GM12878 (cell line): ENCODE results near the gene CATSPERZ. TPM values are rescaled to one million over a fixed set of nuclear protein-coding genes. Genes with fewer than 3 reads are reported as not detected.

Experiments
- ATAC-seq: fragments of 200-7000 bp; cut with Tn5 transposase; 3 replicates; pipeline ENCODE4 v1.9.1; 2020; ENCODE audit warnings: mild to moderate bottlenecking, moderate library complexity
- BruUV-seq: library from RNA; stranded (reverse); fragments of 400-500 nt; replicated peaks from 2 replicates; lab custom pipeline; 2021; lab: Mats Ljungman, UMichigan
- CTCF ChIA-PET: fragments of 300-600 bp; sonication (Branson Sonifier 250); formaldehyde crosslinking; extraction: SDS; loops from one replicate; lab custom pipeline; 2021; ENCODE audit warnings: inconsistent platforms; lab: Yijun Ruan, JAX
- POLR2A ChIA-PET: fragments of 350-600 bp; formaldehyde crosslinking; extraction: SDS; loops from one replicate; lab custom pipeline; 2021; ENCODE audit warnings: inconsistent platforms; lab: Charles Lee
- RAD21 ChIA-PET: fragments of 300-600 bp; sonication (Branson Sonifier 250); formaldehyde crosslinking; loops from one replicate; lab custom pipeline; 2023; ENCODE audit warnings: antibody characterized with exemption; ENCODE audit not compliant: unreplicated experiment; lab: Charles Lee
- SMC1A ChIA-PET: fragments of 300-600 bp; sonication (Branson Sonifier 250); formaldehyde crosslinking; loops from one replicate; lab custom pipeline; 2023; ENCODE audit not compliant: unreplicated experiment, uncharacterized antibody; lab: Charles Lee
- DNase-seq: peaks from one replicate; pipeline ENCODE4 v3.0.0-alpha.2; 2011; ENCODE audit warnings: low read depth, low spot score
- FAIRE-seq: peaks from 3 replicates; lab custom pipeline; 2011; peaks lifted over from hg19 to GRCh38; lab: Jason Lieb, UNC
- H2AFZ ChIP-seq: 2 replicates; pipeline ENCODE4 v1.6.0; 2011; ENCODE audit warnings: low read depth, low read length, control low read depth; ENCODE audit not compliant: control insufficient read depth
- H3K27ac ChIP-seq: 2 replicates; pipeline ENCODE4 v1.5.1; 2011; ENCODE audit warnings: control low read depth; ENCODE audit not compliant: control insufficient read depth, insufficient read depth
- H3K27me3 ChIP-seq, 2 experiments: replicated peaks in 1 of 2; 2 replicates each; pipeline versions ENCODE4 v1.6.0 to v1.6.1; 2011; ENCODE audit warnings: low read length in 1 of 2; ENCODE audit not compliant: control insufficient read depth in 2 of 2, insufficient read depth in 2 of 2
- H3K36me3 ChIP-seq, 2 experiments: 2 replicates each; pipeline ENCODE4 v1.5.1; 2011; ENCODE audit warnings: low read length in 1 of 2; ENCODE audit not compliant: control insufficient read depth in 2 of 2, insufficient read depth in 2 of 2
- H3K4me1 ChIP-seq: 2 replicates; pipeline ENCODE4 v1.6.1; 2011; ENCODE audit warnings: mild to moderate bottlenecking, low read length, moderate library complexity, mixed read lengths; ENCODE audit not compliant: control insufficient read depth, insufficient read depth
- H3K4me2 ChIP-seq: 2 replicates; pipeline ENCODE4 v1.6.0; 2011; ENCODE audit warnings: control low read depth; ENCODE audit not compliant: control insufficient read depth, insufficient read depth
- H3K4me3 ChIP-seq: fragments of 200-600 bp; sonication (generic); 2 replicates; pipeline ENCODE4 v1.5.1; 2016
- H3K79me2 ChIP-seq: 2 replicates; pipeline ENCODE4 v1.6.0; 2011; ENCODE audit warnings: low read length; ENCODE audit not compliant: control insufficient read depth, insufficient read depth
- H3K9ac ChIP-seq: 2 replicates; pipeline ENCODE4 v1.8.0; 2011; ENCODE audit warnings: low read length, control low read depth, mixed read lengths; ENCODE audit not compliant: control insufficient read depth, insufficient read depth
- H3K9me3 ChIP-seq: replicated peaks from 3 replicates; pipeline ENCODE4 v1.5.1; 2011; ENCODE audit warnings: mild to moderate bottlenecking, low read length; ENCODE audit not compliant: control insufficient read depth, insufficient read depth
- H4K20me1 ChIP-seq: 2 replicates; pipeline ENCODE4 v1.6.0; 2011; ENCODE audit not compliant: control insufficient read depth, insufficient read depth
- CEBPB ChIP-seq, 2 experiments: fragments of 150-350 bp in 1 of 2; IDR thresholded peaks; 2 replicates each; pipeline ENCODE4 v1.6.1; 2012 to 2014; ENCODE audit warnings: low read depth in 2 of 2, low read length in 2 of 2, borderline replicate concordance in 1 of 2, inconsistent platforms in 1 of 2
- CHD1 ChIP-seq: IDR thresholded peaks from 2 replicates; pipeline ENCODE4 v1.6.1; 2012; ENCODE audit warnings: low read depth, low read length, improper control_type of control experiment
- CREB1 ChIP-seq: IDR thresholded peaks from 2 replicates; pipeline ENCODE4 v1.6.1; 2012; ENCODE audit warnings: low read depth, mild to moderate bottlenecking, inconsistent platforms
- MXI1 ChIP-seq: fragments of 150-350 bp; IDR thresholded peaks from 2 replicates; pipeline ENCODE4 v1.6.1; 2011; ENCODE audit warnings: low read depth, mild to moderate bottlenecking, inconsistent platforms, low read length, improper control_type of control experiment
- POU2F2 ChIP-seq: IDR thresholded peaks from 3 replicates; pipeline ENCODE4 v1.6.1; 2011; ENCODE audit warnings: low read depth, mild to moderate bottlenecking, low read length, borderline replicate concordance
- SMAD1 ChIP-seq: fragments of 450-650 bp; IDR thresholded peaks from 2 replicates; pipeline ENCODE4 v1.6.1; 2018; ENCODE audit warnings: mild to moderate bottlenecking, low read depth; ENCODE audit not compliant: partially characterized antibody
- SP1 ChIP-seq: IDR thresholded peaks from one replicate; pipeline ENCODE4 v1.6.1; 2011; ENCODE audit warnings: low read depth, low read length
- TAF1 ChIP-seq: IDR thresholded peaks from 2 replicates; pipeline ENCODE4 v1.6.1; 2011; ENCODE audit warnings: mild to moderate bottlenecking, low read depth, low read length, borderline replicate concordance
- YY1 ChIP-seq: IDR thresholded peaks from 2 replicates; pipeline ENCODE4 v1.6.1; 2011; ENCODE audit warnings: low read depth, mild to moderate bottlenecking, low read length
- ZNF207 ChIP-seq: fragments of 450-650 bp; IDR thresholded peaks from 2 replicates; pipeline ENCODE4 v1.6.1; 2014; ENCODE audit warnings: antibody characterized with exemption, mild to moderate bottlenecking, borderline replicate concordance
- ZNF217 ChIP-seq: fragments of 450-650 bp; IDR thresholded peaks from 2 replicates; pipeline ENCODE4 v1.6.1; 2017; ENCODE audit warnings: antibody characterized with exemption, mild to moderate bottlenecking
- ZNF622 ChIP-seq: fragments of 450-650 bp; IDR thresholded peaks from 2 replicates; pipeline ENCODE4 v1.6.1; 2017; ENCODE audit warnings: mild to moderate bottlenecking, inconsistent platforms
- WGBS: methylation state at CpG from one replicate; pipeline ENCODE4 v1.1.6; 2016; ENCODE audit warnings: low lambda C conversion rate; ENCODE audit not compliant: insufficient replicate concordance, insufficient coverage; ENCODE audit errors: missing lambda C conversion rate; 5-methylcytosine and 5-hydroxymethylcytosine counted together
- in situ Hi-C: fragments of 300-500 bp; cut with MboI; formaldehyde crosslinking; loops from 9 replicates; pipeline ENCODE4 v1.14.3; 2018; ENCODE audit warnings: mixed read lengths
- intact Hi-C: fragments of 100-400 bp; cut with micrococcal nuclease; formaldehyde crosslinking; loops from one replicate; pipeline ENCODE4 v1.14.2; 2022; ENCODE audit not compliant: unreplicated experiment
- polyA plus RNA-seq, 11 experiments: library from polyadenylated mRNA; depleted of rRNA in 4 of 11; unstranded in 6 of 11; stranded (reverse) in 5 of 11; fragments of >200 nt; fragmentation: Nextera tagmentation in 4 of 11; fragmentation: Illumina TruSeq in 1 of 11; extraction: Ambion mirVana in 4 of 11; extraction: Trizol in 1 of 11; gene quantifications; 1 replicate in 1 of 11; 2 replicates in 10 of 11; pipeline versions ENCODE4 v1.2.1 to v1.2.3, GENCODE V29; 2011 to 2016; ENCODE audit warnings: inconsistent platforms in 2 of 11, missing spikeins in 2 of 11, low read depth in 1 of 11
- total RNA-seq, 4 experiments: library from RNA; depleted of rRNA in 3 of 4; stranded (reverse); fragments of >200 nt in 3 of 4; fragmentation: Illumina TruSeq in 1 of 4; extraction: Trizol in 1 of 4; gene quantifications; 2 replicates each; pipeline versions ENCODE4 v1.2.1 to v1.2.3, GENCODE V29; 2013 to 2021
- TF ChIP-seq, protein P1 (sequence below): fragments of 450-650 bp; IDR thresholded peaks from 2 replicates; pipeline ENCODE4 v1.6.1; 2018; ENCODE audit warnings: mild to moderate bottlenecking, low read depth, moderate library complexity; ENCODE audit not compliant: partially characterized antibody
- TF ChIP-seq, protein P2 (sequence below): fragments of 450-650 bp; IDR thresholded peaks from 2 replicates; pipeline ENCODE4 v1.6.1; 2016; ENCODE audit warnings: mild to moderate bottlenecking
- TF ChIP-seq, protein P3 (sequence below): IDR thresholded peaks from 2 replicates; pipeline ENCODE4 v1.6.1; 2011; ENCODE audit warnings: borderline replicate concordance, low read depth, mild to moderate bottlenecking, moderate library complexity, low read length; ENCODE audit not compliant: insufficient read depth, poor library complexity, severe bottlenecking

Gene CATSPERZ
- total and polyA plus RNA-seq, 10 of the 15 experiments (the other 5 are each of a cell fraction or from before 2014, with no cell fraction given) = 0.12 to 0.31 TPM; not detected in 8

DNA sequence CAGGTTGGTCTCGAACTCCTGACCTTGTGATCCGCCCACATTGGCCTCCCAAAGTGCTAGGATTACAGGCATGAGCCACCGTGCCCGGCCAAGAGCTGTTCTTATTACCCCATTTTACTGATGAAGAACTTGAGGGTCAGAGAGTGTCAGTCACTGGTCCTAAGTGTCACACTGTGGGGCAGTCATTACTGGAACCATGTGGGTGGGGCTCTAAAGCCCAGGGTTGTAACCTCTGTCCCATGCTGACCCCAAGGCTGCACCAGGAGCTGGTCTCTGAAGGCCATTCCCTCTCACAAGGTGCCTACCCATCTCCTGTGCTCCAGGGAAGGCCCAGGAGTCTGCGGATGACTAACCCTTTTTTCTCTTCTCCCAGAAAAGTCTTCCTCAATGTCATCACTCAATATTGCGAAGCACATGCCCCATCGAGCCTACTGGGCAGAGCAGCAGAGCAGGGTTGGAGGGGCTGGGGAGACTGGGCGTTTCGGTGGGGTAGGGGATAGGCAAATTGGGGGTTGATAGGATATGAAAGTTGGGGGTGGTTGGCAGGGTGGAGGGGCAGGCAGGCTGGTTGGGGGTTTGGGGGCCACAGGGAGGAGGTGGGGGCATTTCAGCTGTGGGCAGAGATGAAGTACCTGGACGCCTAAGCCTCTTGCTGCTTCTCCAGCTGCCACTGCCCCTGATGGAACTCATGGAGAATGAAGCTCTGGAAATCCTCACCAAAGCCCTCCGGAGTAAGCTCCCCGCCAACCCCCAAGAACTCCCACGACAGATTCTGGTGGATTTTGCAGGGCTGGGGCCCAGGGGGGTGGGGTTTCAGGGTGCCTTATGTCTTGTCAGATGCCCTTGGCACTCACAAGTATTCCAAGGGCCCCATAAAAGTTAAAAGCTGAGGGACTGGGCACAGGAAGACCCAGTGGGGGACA lies 3.2 kb downstream of the CATSPERZ start:
- TF ChIP-seq SMAD1 (no peak), CEBPB (IDR thresholded peaks at IDR 0.05; ENCODE audit: borderline replicate concordance in 1 of 2, low read depth in 2 of 2, low read length in 2 of 2) (no peak), MXI1 (no peak), ZNF217 (no peak), ZNF622 (no peak), ZNF207 (no peak), POU2F2 (no peak), YY1 (no peak), SP1 (no peak), CHD1 (no peak), TAF1 (no peak), CREB1 (no peak)
- TF ChIP-seq, protein P1, sequence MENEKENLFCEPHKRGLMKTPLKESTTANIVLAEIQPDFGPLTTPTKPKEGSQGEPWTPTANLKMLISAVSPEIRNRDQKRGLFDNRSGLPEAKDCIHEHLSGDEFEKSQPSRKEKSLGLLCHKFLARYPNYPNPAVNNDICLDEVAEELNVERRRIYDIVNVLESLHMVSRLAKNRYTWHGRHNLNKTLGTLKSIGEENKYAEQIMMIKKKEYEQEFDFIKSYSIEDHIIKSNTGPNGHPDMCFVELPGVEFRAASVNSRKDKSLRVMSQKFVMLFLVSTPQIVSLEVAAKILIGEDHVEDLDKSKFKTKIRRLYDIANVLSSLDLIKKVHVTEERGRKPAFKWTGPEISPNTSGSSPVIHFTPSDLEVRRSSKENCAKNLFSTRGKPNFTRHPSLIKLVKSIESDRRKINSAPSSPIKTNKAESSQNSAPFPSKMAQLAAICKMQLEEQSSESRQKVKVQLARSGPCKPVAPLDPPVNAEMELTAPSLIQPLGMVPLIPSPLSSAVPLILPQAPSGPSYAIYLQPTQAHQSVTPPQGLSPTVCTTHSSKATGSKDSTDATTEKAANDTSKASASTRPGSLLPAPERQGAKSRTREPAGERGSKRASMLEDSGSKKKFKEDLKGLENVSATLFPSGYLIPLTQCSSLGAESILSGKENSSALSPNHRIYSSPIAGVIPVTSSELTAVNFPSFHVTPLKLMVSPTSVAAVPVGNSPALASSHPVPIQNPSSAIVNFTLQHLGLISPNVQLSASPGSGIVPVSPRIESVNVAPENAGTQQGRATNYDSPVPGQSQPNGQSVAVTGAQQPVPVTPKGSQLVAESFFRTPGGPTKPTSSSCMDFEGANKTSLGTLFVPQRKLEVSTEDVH = no peak
- TF ChIP-seq, protein P2, sequence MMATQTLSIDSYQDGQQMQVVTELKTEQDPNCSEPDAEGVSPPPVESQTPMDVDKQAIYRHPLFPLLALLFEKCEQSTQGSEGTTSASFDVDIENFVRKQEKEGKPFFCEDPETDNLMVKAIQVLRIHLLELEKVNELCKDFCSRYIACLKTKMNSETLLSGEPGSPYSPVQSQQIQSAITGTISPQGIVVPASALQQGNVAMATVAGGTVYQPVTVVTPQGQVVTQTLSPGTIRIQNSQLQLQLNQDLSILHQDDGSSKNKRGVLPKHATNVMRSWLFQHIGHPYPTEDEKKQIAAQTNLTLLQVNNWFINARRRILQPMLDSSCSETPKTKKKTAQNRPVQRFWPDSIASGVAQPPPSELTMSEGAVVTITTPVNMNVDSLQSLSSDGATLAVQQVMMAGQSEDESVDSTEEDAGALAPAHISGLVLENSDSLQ = no peak
- TF ChIP-seq, protein P3, sequence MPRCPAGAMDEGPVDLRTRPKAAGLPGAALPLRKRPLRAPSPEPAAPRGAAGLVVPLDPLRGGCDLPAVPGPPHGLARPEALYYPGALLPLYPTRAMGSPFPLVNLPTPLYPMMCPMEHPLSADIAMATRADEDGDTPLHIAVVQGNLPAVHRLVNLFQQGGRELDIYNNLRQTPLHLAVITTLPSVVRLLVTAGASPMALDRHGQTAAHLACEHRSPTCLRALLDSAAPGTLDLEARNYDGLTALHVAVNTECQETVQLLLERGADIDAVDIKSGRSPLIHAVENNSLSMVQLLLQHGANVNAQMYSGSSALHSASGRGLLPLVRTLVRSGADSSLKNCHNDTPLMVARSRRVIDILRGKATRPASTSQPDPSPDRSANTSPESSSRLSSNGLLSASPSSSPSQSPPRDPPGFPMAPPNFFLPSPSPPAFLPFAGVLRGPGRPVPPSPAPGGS = no peak
- RAD21 ChIA-PET = interaction anchor here (0.9 to 5.8 kb wide), 14 partner anchors 14 to 97 kb away, joined by 3 to 125 read pairs (median 6); partner anchors contain the start of genes FERMT3, FKBP2, GPR137 and NUDT22
- peak overlapping the region; percentile 90; the same call in 1 of the 2 replicates for H3K27ac ChIP-seq
- no peaks in the 10 kb centered on the region for H3K9me3 ChIP-seq
- peak overlapping the region; percentile 46 for H3K4me2 ChIP-seq
- no peak overlapping the region for H2AFZ ChIP-seq
- no peak for ATAC-seq
- POLR2A ChIA-PET = interaction anchor here (0.6 to 5.8 kb wide), 15 partner anchors 14 to 319 kb away, joined by 3 to 70 read pairs (median 6); partner anchors contain the start of genes BAD, FERMT3, FKBP2 and NUDT22
- peak overlapping the region; percentile 81; the same call in 1 of the 2 replicates for H3K9ac ChIP-seq
- H3K79me2 ChIP-seq = peaks cover 22% of the 10 kb centered on the region
- DNase-seq = no peak
- H4K20me1 ChIP-seq = no peaks in the 10 kb centered on the region
- peaks cover 5 to 17% of the 10 kb centered on the region in 2 experiments; a peak in 3 of 4 replicates for H3K27me3 ChIP-seq
- WGBS = 62% methylated on average over 13 of the region's 13 CpGs
- no TSS peak for BruUV-seq
- H3K36me3 ChIP-seq = peaks cover 0 to 3% of the 10 kb centered on the region in 2 experiments; a peak in 2 of 4 replicates
- peak overlapping the region; percentile 72 for H3K4me3 ChIP-seq
- SMC1A ChIA-PET = interaction anchor here (0.7 to 5.7 kb wide), 10 partner anchors 14 to 151 kb away, joined by 3 to 98 read pairs (median 6); partner anchors contain the start of genes FERMT3, PRDX5 and TRMT112
- in situ Hi-C loops (loop anchor here (5.0 kb wide), 1 partner anchor 101 kb away; no protein-coding TSS in a partner anchor), intact Hi-C loops (loop anchor here (1.0 to 5.0 kb wide), 3 partner anchors 63 to 631 kb away; partner anchors contain the start of genes ATL3 and FKBP2)
- CTCF ChIA-PET = interaction anchor here (0.7 to 5.8 kb wide), 23 partner anchors 11 to 369 kb away, joined by 3 to 238 read pairs (median 7); partner anchors contain the start of genes BAD, CCDC88B, FERMT3 and GPR137
- no peak for FAIRE-seq
- H3K4me1 ChIP-seq = peaks cover 27% of the 10 kb centered on the region
